ELR (cell line): ENCODE results near the gene SPTBN4.
A peak's percentile ranks its signal among the peaks of the same experiment; 100 is the strongest.

Source experiments
- DNase-seq: peaks from one replicate; pipeline ENCODE4 v3.0.0-alpha.2; 2015; ENCODE audit warnings: low read depth

Gene SPTBN4

GRCh38 chr19:40441719-40442253 lies 25.0 kb upstream of the SPTBN4 start:
- no peak for DNase-seq

DNA sequence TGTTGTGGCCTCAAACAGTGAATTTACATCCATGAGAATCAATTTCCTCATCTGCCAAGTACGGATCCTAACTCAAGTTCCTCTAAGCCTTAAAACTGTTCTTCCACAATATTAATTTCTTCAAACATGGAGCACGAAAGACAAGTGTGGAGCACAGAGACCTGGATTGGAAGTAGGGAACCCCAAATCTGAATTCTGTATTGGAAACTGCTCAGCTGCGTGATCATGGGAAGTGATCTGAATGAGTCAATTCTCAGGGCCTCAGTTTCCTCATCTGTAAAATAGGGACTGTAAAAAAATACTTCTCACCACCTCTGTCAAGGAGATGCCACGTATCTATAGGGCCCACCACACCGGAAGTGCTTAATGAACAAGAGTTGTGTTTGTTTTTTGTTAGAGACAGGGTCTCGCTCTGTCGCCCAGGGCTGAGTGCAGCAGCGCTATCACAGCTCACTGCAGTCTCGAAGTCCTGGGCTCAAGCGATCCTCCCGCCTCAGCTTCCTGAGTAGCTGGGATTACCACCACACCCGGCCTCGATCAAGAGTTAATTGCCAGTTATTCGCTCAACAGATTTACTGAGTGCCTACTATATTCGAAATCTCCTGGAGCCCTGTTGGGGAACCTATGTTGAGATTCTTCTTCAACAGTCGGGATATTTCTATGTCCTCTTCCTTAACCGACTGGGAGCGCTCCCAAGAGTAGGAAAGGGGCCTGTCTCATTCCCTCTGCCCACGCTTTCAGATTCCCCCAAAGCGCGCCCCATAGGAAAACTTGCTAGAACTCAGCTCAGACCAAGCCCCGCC lies 24.3 kb upstream of the SPTBN4 start:
- no peak for DNase-seq

GRCh38 chr19:40443131-40443999 lies 23.4 kb upstream of the SPTBN4 start:
- DNase-seq: peak; percentile 100

DNA sequence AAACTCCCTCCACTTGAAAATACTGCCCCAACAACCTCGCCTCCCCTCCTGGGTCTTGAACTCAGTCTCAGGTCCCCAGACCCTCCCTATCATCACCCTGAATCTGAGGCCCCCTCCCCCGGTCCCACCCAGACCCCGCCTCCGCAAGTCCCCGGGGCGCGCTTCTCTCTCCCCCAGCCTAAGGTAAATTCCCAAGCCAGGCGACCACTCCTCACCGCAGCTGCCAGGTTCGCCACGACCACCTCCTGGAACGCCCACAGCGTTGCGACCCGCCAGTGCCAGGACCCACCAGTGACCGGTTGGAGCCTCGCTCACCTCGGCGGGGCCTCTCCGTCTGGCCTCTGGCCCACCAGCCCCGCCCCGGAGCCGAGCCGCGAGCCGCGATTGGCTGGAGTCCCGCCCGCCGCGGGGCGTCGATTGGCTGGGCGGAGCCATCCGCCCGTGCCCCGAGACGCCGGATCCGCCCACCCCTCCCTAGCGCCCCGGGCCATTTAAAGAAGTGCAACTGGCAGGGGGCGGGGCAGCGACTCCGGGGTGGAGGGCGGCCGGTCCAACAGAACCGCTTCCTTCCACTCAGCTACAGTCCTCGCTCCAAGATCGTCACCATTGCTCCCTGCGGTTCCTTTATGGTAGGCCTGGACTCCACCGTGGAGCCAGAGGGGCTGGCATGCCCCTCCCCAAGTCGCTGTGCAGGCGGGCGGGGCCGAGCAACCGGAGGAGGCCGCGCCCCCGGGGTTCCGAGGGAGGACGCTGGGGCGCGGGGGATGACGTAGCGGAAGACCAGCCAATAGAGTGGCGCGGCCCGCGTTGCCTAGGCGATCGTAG lies 22.6 kb upstream of the SPTBN4 start, which contains the start of gene SERTAD3:
SERTAD3 (minus strand) TSS at position 336 of the 825 bp plus-strand sequence. CDS start 2,255 bp downstream, outside the sequence.
- DNase-seq: peak; percentile 96

GRCh38 chr19:40444825-40445312 lies 21.9 kb upstream of the SPTBN4 start:
- no peak for DNase-seq

DNA sequence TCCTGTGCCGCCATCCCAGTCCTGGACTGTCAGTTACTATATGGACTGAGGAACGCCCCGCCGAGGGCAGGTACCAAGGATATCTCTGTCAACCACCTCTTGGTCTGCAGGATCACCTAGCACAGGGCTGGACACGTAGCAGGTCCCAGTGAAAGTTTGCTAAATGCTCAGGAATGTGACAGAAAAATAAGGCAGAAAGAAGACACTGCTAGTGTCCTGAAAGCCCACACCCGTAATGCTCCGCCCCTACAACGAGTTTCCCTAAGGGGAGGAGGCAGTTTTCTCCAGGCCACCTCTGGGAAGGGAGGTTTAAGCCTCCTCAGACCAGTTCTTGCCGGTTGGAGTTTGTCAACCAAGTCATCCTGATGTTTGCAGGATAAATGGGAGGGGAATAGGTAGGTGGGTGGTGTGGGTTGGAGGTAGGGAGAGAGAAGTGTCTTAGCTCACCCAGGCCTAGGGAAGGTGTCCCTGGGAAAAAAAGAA lies 21.0 kb upstream of the SPTBN4 start:
- no peak for DNase-seq

DNA sequence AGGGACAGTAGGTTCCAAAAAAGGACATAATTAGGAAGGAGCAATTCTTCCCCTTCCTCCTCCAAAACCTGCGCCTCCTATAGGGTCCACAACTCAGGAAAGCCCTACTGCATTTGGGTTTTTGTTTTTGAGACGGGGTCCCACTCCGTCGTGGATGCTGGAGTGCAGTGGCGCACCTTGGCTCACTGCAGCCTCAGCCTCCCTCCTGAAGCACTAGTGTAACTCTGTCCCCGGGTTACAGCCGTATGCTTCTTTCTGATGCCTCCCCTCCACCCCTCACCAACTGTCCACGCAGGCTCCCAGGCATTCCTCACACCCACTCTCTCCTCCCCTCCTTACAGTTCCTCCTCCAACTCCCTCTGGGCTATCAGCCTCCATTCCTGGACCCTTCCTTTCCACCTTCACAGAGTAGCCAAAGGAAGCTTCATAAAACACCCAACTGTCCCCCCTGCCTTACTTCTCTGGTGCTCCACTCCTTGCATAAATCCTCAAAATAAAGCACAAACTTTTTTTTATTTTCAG lies 20.5 kb upstream of the SPTBN4 start:
- no peak for DNase-seq

DNA sequence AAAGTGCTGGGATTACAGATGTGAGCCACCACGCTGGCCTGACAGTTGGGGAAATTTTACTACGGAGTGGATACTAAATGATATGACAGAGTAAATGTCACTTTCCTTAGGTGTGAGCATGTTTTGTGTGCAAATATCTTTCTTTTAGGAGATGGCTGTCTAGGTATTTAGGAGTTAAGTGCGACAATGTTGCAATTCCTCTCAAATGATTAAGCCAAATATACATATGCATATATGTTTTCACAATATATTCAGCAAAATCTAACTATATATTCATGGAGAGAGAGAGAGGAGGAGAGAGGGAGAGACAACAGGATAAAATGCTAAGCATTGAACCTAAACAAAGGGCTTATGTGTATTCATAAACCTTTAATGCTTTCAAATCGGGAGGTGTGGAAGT lies 17.3 kb upstream of the SPTBN4 start:
- DNase-seq: no peak

DNA sequence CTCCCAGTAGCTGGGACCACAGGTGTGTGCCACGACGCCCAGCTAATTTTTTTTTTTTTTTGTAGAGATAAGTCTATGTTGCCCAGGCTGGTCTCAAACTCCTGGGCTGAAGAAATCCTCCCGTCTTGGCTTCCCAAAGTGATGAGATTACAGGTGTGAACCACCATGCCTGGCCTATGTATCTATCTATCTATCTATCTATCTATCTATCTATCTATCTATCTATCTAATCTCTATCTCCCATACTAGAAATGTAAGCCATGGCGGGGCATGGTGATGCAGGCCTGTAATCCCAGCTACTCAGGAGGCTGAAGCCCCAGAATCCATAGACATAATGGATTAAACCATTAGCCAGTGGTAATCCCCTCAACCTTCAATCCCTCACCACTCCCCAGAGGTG lies 16.1 kb upstream of the SPTBN4 start:
- DNase-seq: no peak

GRCh38 chr19:40452016-40452415 lies 14.8 kb upstream of the SPTBN4 start:
- no peak for DNase-seq

- no peak for DNase-seq
These were observed 13.6 kb upstream of the SPTBN4 start for GRCh38 chr19:40453151-40453735.

DNA sequence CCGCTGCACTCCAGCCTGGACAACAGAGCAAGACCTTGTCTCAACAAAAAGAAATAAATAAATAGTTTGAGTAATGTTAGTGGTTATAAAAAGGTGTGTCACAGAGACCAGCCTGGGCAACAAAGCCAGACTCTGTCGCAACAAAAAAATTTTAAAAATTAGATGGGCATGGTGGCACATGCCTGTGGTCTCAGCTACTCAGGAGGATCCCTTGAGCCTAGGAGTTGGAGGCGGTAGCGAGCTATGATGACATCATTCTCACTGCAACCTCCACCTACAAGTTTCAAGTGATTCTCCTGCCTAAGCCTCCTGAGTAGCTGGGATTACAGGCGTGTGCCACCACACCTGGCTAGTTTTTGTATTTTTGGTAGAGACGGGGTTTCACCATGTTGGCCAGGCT lies 12.9 kb upstream of the SPTBN4 start:
- DNase-seq: peak; percentile 23

- DNase-seq: no peak
These were observed 9.8 kb upstream of the SPTBN4 start for GRCh38 chr19:40457048-40457447.

DNA sequence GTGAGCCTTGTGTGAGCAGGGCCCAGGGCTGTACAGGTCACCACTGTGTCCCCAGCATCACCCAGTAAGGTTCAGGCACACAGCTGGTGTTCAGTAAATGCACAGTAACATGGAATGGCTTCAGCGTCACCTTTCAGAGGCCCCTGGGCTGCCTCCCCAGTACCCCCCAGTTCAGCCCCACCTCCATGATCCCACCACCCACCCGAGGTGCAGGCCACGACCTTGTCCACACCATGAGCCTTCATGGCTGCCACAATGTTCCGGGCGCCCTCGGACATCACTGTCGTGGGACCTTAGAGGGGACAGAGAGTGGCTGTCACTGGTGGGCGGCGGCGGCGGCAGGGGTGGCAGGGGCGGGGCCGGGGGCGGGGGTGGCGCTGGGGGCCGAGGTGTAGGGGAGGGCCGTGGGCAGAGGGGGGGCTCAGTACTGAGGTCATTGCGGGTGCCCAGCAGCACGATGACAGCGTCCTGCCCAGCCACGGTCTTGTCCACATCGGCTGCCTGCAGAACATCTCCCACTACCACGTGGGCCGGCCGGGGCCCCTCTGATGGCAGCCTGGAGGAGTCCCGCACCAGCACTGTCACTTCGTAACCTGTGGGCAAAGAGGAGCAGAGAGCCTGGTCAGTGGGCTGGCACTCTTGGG lies 8.7 kb upstream of the SPTBN4 start:
- no peak for DNase-seq

DNA sequence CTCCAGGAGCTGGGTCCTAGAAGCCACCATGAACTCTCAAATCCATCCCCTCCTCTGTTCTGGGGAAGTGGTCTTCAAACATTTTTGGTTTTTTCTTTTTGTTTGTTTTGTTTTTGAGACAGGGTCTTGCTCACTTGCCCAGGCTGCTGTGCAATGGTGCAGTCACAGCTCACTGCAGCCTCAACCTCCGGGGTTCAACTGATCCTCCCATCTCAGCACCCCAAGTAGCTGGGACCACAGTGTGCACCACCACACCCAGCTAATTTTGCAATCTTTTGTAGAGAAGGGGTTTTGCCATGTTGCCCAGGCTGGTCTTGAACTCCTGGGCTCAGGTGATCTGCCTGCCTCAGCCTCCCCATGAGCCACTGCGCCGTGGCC lies 8.2 kb upstream of the SPTBN4 start:
- DNase-seq: no peak

DNA sequence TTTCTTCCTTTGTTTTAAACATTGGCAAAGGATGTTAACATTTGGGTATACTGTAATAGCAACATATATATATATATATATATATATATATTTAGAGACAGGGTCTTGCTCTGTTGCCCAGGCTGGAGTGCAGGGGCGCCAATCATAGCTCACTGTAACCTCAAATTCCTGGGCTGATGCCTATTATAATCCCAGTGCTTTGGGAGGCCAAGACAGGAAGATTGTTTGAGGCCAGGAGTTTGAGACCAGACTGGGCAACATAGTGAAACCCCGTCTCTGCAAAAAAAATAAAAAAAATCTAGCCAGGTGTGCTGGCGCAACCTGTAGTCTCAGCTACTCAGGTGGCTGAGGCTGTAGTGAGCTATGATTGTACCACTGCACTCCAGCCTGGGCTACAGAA lies 6.6 kb upstream of the SPTBN4 start:
- no peak for DNase-seq

DNA sequence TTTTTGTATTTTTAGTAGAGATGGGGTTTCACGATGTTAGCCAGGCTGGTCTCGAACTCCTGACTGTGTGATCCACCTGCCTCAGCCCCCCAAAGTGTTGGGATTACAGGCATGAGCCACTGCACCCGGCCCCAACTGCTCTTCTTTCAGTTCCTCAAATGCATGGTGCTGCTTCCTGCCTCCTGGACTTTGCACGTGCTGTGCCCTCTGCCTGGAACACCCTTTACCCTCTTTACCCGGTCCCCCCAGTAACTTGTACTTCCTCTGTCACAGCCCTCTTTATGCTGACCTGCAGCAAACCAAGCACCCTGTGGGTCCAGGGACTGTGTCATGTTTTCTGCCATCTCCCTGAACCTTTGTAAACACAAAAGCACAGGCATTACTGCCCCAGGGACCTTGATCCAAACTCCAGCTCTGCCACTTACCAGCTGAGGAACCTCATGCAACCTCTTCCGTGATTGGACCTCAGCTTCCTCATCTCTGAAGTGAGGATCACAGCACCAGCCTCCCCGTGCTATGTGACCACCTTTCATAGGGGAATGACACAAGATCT lies 5.1 kb upstream of the SPTBN4 start:
- no peak for DNase-seq

GRCh38 chr19:40463587-40464037 lies 3.2 kb upstream of the SPTBN4 start:
- peak; percentile 9 for DNase-seq

- peak; percentile 94 for DNase-seq
These were observed 2.5 kb upstream of the SPTBN4 start for GRCh38 chr19:40464059-40465024.
